SIG-M5 treated with dmso at 0.1 percent for 504 hours (cell line): ENCODE measurements around the gene SECTM1.
"Not testable (repeated sequence)": the region's sequence is repeated elsewhere in the genome, so short reads cannot be mapped to it uniquely, and the experiment has no call there.

Source experiments
- DNase-seq: peaks from one replicate; lab custom pipeline; 2025; ENCODE audit not compliant: unreplicated experiment; lab: John Stamatoyannopoulos, UW

The SECTM1 gene

DNA sequence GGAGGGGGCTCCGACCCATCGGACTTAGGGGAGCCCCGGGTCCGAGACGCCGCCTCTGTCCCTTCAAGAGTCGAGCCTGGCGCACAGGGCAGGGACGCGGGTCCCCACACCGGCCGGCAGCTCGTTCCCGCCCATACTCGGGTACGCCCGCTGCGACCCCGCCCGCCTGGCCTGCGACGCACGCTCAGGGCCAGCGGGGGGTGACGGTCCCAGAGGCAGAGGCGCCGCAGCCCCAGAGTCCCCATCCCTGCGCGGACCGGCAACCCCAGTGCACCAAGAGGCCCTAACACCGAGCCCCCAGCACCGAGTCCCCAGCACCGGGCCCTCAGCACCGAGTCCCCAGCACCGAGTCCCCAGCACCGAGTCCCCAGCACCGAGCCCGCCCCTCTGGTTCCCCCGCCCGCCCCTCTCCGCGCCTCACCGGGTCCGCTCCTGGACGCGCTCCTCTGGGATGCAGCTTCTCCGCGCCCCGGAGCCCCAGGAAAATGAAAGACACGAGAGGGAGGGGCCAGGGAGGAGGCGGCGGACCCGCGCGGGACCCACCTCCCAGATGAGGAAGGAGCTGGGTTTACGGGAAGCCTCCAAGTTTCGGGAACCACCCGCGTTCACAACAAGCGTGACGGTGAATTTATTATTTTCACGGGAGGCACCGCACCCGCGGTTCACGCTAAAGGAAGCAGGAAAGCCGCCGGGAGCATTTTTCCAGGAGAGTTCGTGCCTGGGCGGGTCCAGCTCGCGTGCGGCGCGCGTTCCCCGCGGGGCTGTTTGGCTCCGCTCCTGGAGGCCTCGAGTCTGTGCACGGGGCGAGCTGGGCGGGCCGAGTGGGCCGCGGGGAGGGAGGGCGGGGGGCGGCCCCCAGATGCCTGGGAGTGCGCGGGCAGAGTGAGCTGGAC lies at the start of gene SECTM1:
Gene SECTM1, minus strand, starts transcription at position 488 of the 893 bp plus-strand sequence. CDS start 6,526 bp downstream, outside the sequence.
- DNase-seq: no peak

GRCh38 chr17:82382933-82383255 lies 49.3 kb upstream of the SECTM1 start:
- DNase-seq: no peak

DNA sequence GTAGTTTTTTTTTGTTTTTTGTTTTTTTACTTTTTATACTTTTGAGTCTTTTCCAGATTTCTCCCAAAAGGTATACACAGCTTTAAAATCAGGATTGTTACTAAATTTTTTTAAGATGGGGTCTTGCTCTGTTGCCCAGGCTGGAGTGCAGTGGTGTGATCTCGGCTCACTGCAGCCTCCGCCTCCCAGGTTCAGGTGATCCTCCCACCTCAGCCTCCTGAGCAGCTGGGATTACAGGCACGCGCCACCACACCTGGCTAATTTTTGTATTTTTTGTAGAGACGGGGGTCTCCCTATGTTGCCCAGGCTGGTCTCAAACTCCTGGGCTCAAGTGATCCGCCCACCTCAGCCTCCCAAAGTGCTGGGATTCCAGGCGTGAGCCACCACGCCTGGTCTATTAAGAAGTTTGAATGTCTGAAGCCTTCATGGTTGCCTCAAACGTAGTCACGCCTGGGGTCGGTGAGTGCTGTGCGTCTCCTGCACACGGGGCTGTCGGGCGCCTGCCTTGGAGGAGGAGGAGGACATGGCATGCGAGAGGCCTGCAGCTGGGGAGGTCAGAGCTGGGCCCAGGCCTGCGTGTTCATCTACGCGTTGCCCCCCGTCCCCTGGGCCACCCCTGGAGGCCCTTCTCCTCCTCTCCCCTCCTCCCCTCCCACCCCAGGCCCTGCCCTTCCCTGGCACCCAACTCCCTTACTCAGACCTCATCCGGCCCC lies 48.8 kb upstream of the SECTM1 start:
- DNase-seq: not testable (repeated sequence)

- not testable (repeated sequence) for DNase-seq
Measured at GRCh38 chr17:82381703-82382009, 48.1 kb upstream of the SECTM1 start.

- DNase-seq: no peak
Measured at GRCh38 chr17:82380860-82381702, 47.5 kb upstream of the SECTM1 start.

- DNase-seq: no peak
Measured at GRCh38 chr17:82378741-82379021, 45.1 kb upstream of the SECTM1 start.

DNA sequence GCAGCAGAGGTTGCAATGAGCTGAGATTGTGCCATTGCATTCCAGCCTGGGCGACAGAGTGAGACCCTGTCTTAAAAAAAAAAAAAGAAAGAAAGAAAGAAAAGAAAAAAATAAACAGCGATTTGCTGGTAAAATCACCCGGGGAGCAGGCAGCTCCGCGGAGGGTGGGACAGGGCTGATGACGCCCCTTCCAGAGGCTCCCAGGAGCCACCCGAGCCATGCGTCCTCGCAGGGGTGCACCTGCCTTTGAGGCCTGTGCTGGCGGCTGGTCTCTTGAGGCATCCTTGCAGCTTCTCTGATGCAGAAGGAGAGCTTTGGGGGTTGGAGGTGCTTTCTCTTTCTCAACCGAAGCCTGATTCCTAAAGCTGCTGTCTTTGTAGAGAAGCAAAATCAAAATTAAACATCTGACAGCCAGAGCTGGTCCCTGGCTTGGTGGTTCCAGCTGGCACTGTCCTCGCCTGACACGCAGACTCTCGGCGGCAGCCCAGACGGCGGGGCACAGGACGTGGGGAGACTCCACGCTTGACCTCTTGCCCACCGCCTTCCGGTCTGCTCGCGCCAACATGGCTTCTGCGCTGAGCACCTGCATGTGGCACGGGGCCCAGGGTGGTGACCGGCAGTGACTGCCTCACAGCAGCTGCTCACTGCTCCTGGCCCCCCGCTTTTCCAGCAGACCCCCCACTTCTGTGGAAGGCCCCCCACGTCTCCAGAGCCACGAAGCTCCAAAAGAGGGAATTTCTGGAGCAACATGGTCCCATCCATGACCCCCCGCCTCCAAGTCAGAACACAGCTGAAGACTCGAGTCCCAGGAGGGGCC lies 44.6 kb upstream of the SECTM1 start:
- DNase-seq: no peak

DNA sequence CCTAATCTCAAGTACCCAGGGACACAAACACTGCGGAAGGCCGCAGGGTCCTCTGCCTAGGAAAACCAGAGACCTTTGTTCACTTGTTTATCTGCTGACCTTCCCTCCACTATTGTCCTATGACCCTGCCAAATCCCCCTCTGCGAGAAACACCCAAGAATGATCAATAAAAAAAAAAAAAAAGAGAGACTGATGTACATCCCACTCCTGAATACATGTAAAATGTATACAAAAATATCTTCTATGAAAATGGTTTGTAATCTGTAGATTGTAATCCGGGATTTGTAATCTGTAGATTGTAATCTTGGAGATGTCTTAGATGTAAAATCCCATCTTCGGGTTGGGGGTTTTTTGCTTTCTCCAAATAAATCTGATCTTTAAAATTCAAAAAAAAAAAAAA lies 43.7 kb upstream of the SECTM1 start:
- not testable (repeated sequence) for DNase-seq

- DNase-seq: peak; percentile 49
Measured at GRCh38 chr17:82376042-82376730, 42.6 kb upstream of the SECTM1 start.

- no peak for DNase-seq
Measured at GRCh38 chr17:82375359-82376041, 41.9 kb upstream of the SECTM1 start.

GRCh38 chr17:82374626-82375331 lies 41.2 kb upstream of the SECTM1 start:
- DNase-seq: no peak

- DNase-seq: no peak
Measured at GRCh38 chr17:82373731-82374625, 40.4 kb upstream of the SECTM1 start.

DNA sequence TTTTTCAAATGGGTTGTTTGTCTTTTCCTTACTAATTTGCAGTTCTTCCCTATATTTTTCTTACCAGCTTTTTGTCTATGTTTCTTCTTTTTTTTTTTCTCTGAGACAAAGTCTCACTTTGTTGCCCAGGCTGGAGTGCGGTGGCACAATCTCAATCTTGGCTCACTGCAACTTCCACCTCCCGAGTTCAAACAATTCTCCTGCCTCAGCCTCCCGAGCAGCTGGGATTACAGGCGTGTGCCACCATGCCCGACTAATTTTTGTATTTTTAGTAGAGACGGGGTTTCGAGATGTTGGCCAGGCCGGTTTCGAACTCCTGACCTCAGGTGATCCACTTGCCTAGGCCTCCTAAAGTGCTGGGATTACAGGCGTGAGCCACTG lies 39.5 kb upstream of the SECTM1 start:
- not testable (repeated sequence) for DNase-seq

- no peak for DNase-seq
Measured at GRCh38 chr17:82372249-82373071, 38.9 kb upstream of the SECTM1 start.

- no peak for DNase-seq
Measured at GRCh38 chr17:82371333-82372248, 38.0 kb upstream of the SECTM1 start, which contains the start of gene UTS2R. Gene UTS2R, plus strand, starts transcription at chr17:82371765. Its CDS starts 2,560 bp downstream, at chr17:82374325.
